Heart left ventricle (tissue), 16 donors: ENCODE measurements around the gene TMEM51. TPM values are rescaled to one million over a fixed set of nuclear protein-coding genes. Genes with fewer than 3 reads are reported as not detected.

Experiments used
- ATAC-seq, 4 donors: fragments of 200-7000 bp; cut with Tn5 transposase; one replicate each; pipeline ENCODE4 v1.9.1; 2020 to 2022; ENCODE audit warnings: moderate library complexity in 4 of 4, mild to moderate bottlenecking in 3 of 4, moderate number of reproducible peaks in 1 of 4
- DNase-seq, 5 donors: peaks; one replicate each; pipeline ENCODE4 v3.0.0-alpha.2; 2020
- H3K27ac ChIP-seq, 12 donors: fragments of 200-600 bp; sonication (generic) in 4 of 12; one replicate each; pipeline versions ENCODE4 v1.5.0 to v1.8.0; 2016 to 2022; ENCODE audit warnings: mild to moderate bottlenecking in 2 of 12
- H3K27me3 ChIP-seq, 9 donors: fragments of 200-600 bp; sonication (generic) in 2 of 9; one replicate each; pipeline versions ENCODE4 v1.5.1 to v1.8.0; 2016 to 2022; ENCODE audit warnings: mild to moderate bottlenecking in 3 of 9
- H3K36me3 ChIP-seq, 9 donors: fragments of 200-600 bp; sonication (generic) in 2 of 9; one replicate each; pipeline versions ENCODE4 v1.5.0 to v1.8.0; 2018 to 2022; ENCODE audit warnings: mild to moderate bottlenecking in 2 of 9
- H3K4me1 ChIP-seq, 12 donors: fragments of 200-600 bp; sonication (generic) in 4 of 12; one replicate each; pipeline versions ENCODE4 v1.5.0 to v1.8.0; 2016 to 2022; ENCODE audit warnings: mild to moderate bottlenecking in 3 of 12
- H3K4me3 ChIP-seq, 12 donors: fragments of 200-600 bp; sonication (generic) in 4 of 12; one replicate each; pipeline versions ENCODE4 v1.5.0 to v1.8.0; 2017 to 2022; ENCODE audit warnings: mild to moderate bottlenecking in 9 of 12, moderate library complexity in 4 of 12
- H3K9me3 ChIP-seq, 12 donors: fragments of 200-600 bp; sonication (generic) in 4 of 12; one replicate each; pipeline versions ENCODE4 v1.5.0 to v1.8.0; 2016 to 2022; ENCODE audit warnings: mild to moderate bottlenecking in 1 of 12
- POLR2A ChIP-seq, 2 donors: fragments of 450-650 bp; IDR thresholded peaks; one replicate each; pipeline ENCODE4 v1.6.1; 2017; ENCODE audit warnings: antibody characterized with exemption in 2 of 2, mild to moderate bottlenecking in 2 of 2, moderate library complexity in 2 of 2
- WGBS, 4 donors: extraction: QIAGEN DNeasy Blood & Tissue Kit in 2 of 4; methylation state at CpG; one replicate each; pipeline versions ENCODE4 v1.1.5 to v1.1.7; 2013 to 2018; 5-methylcytosine and 5-hydroxymethylcytosine counted together
- intact Hi-C, 10 donors: fragments of 100-400 bp; cut with DNase I; formaldehyde crosslinking; loops; one replicate each; pipeline versions ENCODE4 v1.11.1 to v1.14.2; 2022
- polyA plus RNA-seq, 2 donors: library from polyadenylated mRNA; stranded (reverse); fragments of 200-250 nt; gene quantifications; one replicate each; pipeline ENCODE4 v1.2.3, GENCODE V29; 2013
- total RNA-seq, 9 donors: library from RNA; depleted of rRNA in 2 of 9; stranded (reverse); fragments of >200 nt in 2 of 9; fragmentation: NEBNext Ultra II Directional in 3 of 9; extraction: Animal tissue kit (Norgen Biotek cat#: 25700) in 3 of 9; gene quantifications; one replicate each; pipeline versions ENCODE4 v1.1.0 to v1.2.4, GENCODE V29; 2016 to 2023
- TF ChIP-seq, protein P1 (sequence below), 12 donors: fragments of 200-600 bp; sonication (generic) in 4 of 12; IDR thresholded peaks; one replicate each; pipeline versions ENCODE4 v1.5.0 to v1.8.0; 2018 to 2022; ENCODE audit warnings: antibody characterized with exemption in 12 of 12, mild to moderate bottlenecking in 5 of 12
- donor health status: ischemic (EF 13 %, LVEDD 7.1; RV severe dilation, severe dysfunction).
- donor health status: healthy with polysubstance abuse.
- donor health status: DM: no; HTN: yes; CAD: no.
- donor health status: DM: no; HTN: no; CAD: no.
- donor health status: ischemic (EF 25% LVEDD 6.9; RV normal size, moderate dysfunction).
- donor health status: ischemic (EF 25% LVEDD 5.7; RV mildly dilated, moderate dysfunction).
- donor health status: healthy.
- donor health status: DM: yes; HTN: yes; CAD: no.
- donor health status: ischemic (EF 35%, LVEDD 5.7; RV mildly dilated, moderate dysfunction).
- donor health status: nonischemic (EF 11% LVEDD 7.7; RV severe dilation, severe dysfunction).
- donor health status: DM: yes; HTN: yes; CAD: no.
- donor health status: PGD.
- donor health status: ischemic (EF 29% LVEDD 5.4; RV normal size, mild dysfunction).
- donor health status: nonischemic (EF 23%, LVEDD 6.1; RV moderate dilation, normal function).

TMEM51 gene
- total and polyA plus RNA-seq, 11 donors, result 2.0 to 9.5 (median 3.8) TPM

DNA sequence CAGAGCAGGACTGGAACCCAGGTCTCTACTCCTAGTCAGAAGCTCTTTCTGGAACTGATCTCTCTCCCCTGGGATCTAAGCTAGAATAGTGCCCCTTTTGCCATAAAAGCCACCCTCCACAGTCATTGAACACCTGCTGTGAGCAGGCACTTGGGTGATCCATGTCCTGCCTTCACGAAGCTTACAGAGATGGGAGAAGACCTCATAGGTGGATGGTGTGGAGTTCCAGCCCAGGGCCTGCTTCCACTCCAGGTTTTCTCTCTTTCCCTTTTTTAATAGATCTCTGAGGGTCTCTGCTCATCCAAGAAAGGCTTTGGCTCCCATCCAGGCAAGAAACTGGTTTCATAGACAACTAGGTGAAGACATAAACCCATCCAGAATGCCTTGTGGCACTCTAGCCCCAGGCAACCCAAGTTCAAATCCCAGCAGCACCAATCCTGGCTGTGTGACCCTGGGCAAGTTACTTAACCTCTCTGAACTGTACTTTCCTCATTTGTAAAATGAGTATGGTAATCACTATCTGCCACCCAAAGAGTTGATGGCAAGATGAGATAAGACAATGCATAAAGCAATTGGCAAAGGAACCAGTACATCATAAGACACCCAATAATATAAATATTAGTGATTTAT lies 46.4 kb upstream of the TMEM51 start:
- no peak overlapping the region for H3K4me3 ChIP-seq
- peaks cover 0 to 16% (median 0%) of the 10 kb centered on the region in 12 donors for H3K9me3 ChIP-seq
- H3K4me1 ChIP-seq, result no peaks in the 10 kb centered on the region
- DNase-seq, result peak in 1 of 5 donors; percentile 2
- no peaks in the 10 kb centered on the region for H3K36me3 ChIP-seq
- 71 to 88% (median 80%) methylated on average over 1 of the region's 1 CpG for WGBS, 4 donors
- ATAC-seq, result no peak
- no peak overlapping the region for H3K27ac ChIP-seq
- no peak for TF ChIP-seq POLR2A (IDR thresholded peaks at IDR 0.05)
- TF ChIP-seq, protein P1, sequence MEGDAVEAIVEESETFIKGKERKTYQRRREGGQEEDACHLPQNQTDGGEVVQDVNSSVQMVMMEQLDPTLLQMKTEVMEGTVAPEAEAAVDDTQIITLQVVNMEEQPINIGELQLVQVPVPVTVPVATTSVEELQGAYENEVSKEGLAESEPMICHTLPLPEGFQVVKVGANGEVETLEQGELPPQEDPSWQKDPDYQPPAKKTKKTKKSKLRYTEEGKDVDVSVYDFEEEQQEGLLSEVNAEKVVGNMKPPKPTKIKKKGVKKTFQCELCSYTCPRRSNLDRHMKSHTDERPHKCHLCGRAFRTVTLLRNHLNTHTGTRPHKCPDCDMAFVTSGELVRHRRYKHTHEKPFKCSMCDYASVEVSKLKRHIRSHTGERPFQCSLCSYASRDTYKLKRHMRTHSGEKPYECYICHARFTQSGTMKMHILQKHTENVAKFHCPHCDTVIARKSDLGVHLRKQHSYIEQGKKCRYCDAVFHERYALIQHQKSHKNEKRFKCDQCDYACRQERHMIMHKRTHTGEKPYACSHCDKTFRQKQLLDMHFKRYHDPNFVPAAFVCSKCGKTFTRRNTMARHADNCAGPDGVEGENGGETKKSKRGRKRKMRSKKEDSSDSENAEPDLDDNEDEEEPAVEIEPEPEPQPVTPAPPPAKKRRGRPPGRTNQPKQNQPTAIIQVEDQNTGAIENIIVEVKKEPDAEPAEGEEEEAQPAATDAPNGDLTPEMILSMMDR (IDR thresholded peaks at IDR 0.05), result no peak
- peaks cover 0 to 11% (median 0%) of the 10 kb centered on the region in 9 donors for H3K27me3 ChIP-seq
- intact Hi-C loops, result no loop called here

DNA sequence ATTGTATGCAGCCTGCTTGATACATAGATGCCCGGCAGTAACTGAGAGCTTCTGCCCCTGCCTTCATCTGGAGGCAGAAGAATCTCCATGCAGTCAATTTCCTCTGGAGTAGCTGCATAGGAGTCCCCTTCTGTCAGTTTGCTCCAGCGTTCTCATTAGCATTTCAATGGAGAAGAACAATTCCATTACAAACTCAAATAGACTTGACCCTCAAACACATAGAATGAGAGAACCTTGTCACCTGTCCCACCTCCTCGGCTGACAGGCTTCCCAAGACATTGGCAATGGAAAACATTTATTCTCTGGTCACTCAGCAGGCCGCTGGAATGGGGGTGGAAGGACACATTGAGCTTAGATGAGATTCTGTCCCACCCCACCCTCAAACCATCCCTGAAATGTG lies 45.6 kb upstream of the TMEM51 start:
- no peaks in the 10 kb centered on the region for H3K36me3 ChIP-seq
- 56 to 77% (median 68%) methylated on average over 4 of the region's 4 CpGs for WGBS, 4 donors
- H3K27ac ChIP-seq, result no peak overlapping the region
- no peak for ATAC-seq
- TF ChIP-seq, protein P1 (IDR thresholded peaks at IDR 0.05), result no peak
- no peak for TF ChIP-seq POLR2A (IDR thresholded peaks at IDR 0.05)
- no peak for DNase-seq
- intact Hi-C loops, result no loop called here
- H3K4me1 ChIP-seq, result no peaks in the 10 kb centered on the region
- H3K4me3 ChIP-seq, result no peak overlapping the region
- peaks cover 0 to 16% (median 0%) of the 10 kb centered on the region in 12 donors for H3K9me3 ChIP-seq
- H3K27me3 ChIP-seq, result peaks cover 0 to 6% (median 0%) of the 10 kb centered on the region in 9 donors

DNA sequence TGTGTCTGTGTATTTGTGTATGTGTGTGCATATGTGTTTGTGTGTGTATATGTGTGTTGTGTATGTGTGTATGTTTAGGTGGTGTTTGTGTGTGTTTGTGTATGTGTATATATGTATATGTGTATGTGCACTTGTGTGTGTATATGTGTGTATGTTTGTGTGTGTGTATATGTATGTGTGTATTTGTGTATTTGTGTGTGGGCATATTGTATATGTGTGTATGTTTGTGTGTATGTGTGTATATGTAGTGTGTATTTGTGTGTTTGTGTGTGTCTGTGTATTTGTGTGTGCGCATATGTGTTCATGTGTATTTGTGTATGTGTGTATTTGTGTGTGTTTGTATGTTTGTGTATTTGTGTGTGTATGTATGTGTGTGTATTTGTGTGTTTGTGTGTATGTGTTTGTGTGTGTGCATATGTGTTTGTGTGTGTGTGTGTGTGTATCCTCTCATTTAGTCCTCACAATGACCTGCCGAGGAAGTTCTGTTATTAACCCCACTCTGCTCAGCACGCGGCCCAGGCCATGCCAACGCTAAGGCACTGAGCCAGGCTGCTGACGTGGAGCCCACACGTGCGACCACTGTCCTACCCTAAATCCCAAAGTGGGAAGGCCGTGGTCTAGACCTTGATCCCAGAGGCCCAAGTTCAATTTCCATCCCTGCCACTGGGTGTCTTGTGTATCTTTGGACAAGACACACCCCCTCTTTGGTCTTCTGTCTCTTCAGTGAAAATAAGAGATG lies 43.2 kb upstream of the TMEM51 start:
- DNase-seq (no peak), ATAC-seq (no peak)
- H3K27me3 ChIP-seq, result no peaks in the 10 kb centered on the region
- H3K4me3 ChIP-seq, result no peak overlapping the region
- no peaks in the 10 kb centered on the region for H3K36me3 ChIP-seq
- H3K9me3 ChIP-seq, result peaks cover 0 to 2% (median 0%) of the 10 kb centered on the region in 12 donors
- intact Hi-C loops, result no loop called here
- WGBS, 4 donors, result 87 to 90% (median 88%) methylated on average over 9 of the region's 9 CpGs
- TF ChIP-seq, protein P1 (IDR thresholded peaks at IDR 0.05), result no peak
- TF ChIP-seq POLR2A (IDR thresholded peaks at IDR 0.05), result no peak
- H3K27ac ChIP-seq, result no peak overlapping the region
- H3K4me1 ChIP-seq, result no peaks in the 10 kb centered on the region

DNA sequence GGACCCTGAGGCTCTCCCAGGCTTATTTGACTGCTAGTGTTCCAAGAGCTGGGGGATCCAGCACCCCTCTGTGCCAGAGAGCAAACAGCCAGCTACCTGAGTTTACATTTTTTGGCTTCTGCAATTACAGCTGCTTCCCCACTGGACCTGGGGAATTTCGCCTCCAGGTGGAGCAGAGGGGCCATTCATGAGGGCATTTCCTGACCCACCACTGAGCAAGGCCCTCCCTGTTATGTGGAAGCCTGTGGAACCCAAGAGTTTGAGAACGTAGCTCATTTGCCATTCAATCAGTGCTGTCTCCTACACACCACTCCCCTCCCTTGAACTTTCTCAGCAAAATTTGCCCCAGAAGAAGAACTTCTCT lies 42.7 kb upstream of the TMEM51 start:
- TF ChIP-seq, protein P1 (IDR thresholded peaks at IDR 0.05), result no peak
- no peak for TF ChIP-seq POLR2A (IDR thresholded peaks at IDR 0.05)
- ATAC-seq, result no peak
- Histone ChIP-seq H3K9me3 (no peaks in the 10 kb centered on the region), H3K27me3 (no peaks in the 10 kb centered on the region), H3K4me1 (no peaks in the 10 kb centered on the region), H3K36me3 (no peaks in the 10 kb centered on the region), H3K27ac (no peak overlapping the region), H3K4me3 (no peak overlapping the region)
- no peak for DNase-seq
- WGBS, 4 donors, result 88 to 97% (median 94%) methylated on average over 2 of the region's 2 CpGs
- intact Hi-C loops, result no loop called here
